Pons (tissue), 1 donor: ENCODE results near the gene TMEM242.

Experiments
- DNase-seq: peaks from one replicate; pipeline ENCODE4 v3.0.0-alpha.2; 2016; ENCODE audit warnings: low spot score

TMEM242 gene

DNA sequence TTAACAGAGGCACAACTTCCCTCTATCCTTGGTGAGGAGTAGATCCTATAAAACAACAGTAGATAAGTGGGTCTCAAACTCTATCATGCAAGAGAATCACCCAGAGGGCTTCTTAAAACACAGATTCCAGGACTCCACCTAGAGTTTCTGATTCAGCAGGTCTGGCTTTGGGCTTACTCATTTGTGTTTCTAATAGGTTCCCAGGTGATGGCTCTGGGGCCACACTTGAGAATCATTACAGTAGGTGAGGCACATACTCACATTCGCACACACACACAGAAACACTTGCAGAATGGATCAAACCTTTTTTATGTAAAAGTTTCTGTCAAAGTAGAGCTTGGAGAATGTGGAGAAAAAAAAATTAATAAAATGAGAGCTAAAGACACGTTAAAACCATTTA lies 52.4 kb downstream of the TMEM242 start:
- no peak for DNase-seq

DNA sequence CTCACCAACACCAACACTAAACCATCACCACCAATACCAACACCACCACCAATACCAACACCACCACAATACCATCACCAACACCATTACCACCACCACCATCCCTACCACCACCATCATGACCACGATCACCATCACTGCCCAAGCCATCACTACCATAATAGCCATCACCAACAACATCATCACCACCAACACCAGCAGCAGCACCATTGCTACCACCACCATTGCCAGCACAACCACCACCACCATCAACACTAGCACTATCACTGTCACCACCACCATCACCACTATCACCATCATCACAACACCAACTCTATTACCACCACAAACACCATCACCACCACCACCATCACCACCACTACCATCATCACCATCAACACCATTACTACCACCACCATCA lies 53.0 kb downstream of the TMEM242 start:
- DNase-seq: no peak

- peak; percentile 37 for DNase-seq
These were observed 54.0 kb downstream of the TMEM242 start for GRCh38 chr6:157269261-157269794.

- DNase-seq: no peak
These were observed 54.5 kb downstream of the TMEM242 start for GRCh38 chr6:157268835-157269234.

- DNase-seq: no peak
These were observed 54.9 kb downstream of the TMEM242 start for GRCh38 chr6:157268396-157268795.

DNA sequence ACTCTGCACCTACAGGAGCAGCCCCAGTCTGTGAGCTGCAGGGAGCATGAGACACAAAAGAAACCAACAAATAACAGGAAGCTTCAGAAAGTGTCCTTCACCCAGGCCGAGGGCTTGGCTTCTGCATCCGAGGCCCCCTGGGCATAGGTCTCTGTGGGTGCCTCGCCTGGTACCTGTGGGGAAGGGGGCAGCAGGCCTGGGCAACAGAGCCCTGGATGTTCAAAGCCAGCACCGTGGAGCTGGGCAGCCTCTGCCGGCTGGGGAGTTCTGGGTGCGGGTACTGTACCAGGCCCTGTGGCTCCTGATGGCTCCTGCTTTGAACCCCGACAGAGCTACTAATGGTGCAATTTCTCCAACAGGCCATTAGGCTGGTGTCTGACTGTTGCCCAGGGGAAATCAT lies 55.7 kb downstream of the TMEM242 start:
- DNase-seq: no peak

DNA sequence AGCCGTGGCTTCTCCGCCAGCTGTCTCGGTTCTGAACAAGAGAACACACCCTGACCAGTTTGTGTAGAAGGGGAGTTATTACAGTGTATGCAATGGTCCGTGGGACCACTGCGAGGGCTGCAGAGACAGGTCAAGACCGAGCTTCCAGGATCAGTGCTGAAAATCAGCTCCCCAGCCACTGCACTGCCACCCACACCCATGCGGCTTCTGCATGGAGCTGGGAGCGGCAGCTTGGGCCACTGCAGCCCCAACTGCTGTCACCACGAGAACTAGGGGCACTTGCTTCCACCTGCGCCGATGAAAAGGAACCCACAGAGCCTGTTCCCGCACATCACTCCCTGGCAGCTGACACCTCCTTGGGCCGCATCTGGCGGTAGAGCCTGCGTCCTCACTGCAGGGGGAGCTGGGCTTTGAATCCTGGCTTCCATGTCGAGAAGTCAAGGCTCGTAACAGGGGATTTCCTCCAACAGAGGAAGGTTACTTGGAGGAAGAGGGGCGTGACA lies 56.2 kb downstream of the TMEM242 start:
- no peak for DNase-seq

DNA sequence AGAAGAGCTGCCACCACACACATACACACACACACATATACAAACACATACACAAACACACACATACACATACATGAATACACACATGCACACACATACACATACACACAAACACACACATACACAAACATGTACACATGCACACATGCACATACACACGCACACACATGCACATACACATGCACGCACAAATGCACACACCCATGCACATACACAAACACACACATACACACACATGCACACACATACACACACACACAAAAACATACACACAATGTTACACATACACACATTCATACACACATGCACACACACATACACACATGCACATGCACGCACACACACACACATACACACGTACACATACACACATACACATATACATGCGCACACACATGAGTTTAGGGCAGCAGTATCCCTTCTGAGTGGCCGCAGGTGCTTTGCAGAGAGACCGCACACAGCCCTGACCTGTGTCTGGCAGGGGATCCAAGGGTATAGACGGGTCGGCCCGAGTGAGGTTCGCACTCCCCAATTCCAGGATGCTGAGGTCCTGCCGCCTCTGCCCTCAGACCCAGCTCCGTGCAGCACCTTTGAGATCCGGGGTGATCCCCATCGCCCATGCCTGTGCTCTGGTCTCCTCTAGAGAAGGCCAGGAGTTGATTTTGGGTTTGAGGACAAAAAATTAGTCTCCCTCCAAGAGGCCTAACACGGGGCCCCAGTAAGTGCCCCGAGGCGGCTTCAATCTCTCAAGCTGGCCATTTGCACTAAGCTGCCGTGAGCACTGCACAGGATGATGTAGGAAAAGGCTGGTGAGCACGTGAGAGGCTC lies 56.8 kb downstream of the TMEM242 start:
- DNase-seq: no peak

- DNase-seq: no peak
These were observed 57.7 kb downstream of the TMEM242 start for GRCh38 chr6:157265635-157266034.

- no peak for DNase-seq
These were observed 58.1 kb downstream of the TMEM242 start for GRCh38 chr6:157265186-157265585.

- DNase-seq: no peak
These were observed 58.6 kb downstream of the TMEM242 start for GRCh38 chr6:157264701-157265100.

DNA sequence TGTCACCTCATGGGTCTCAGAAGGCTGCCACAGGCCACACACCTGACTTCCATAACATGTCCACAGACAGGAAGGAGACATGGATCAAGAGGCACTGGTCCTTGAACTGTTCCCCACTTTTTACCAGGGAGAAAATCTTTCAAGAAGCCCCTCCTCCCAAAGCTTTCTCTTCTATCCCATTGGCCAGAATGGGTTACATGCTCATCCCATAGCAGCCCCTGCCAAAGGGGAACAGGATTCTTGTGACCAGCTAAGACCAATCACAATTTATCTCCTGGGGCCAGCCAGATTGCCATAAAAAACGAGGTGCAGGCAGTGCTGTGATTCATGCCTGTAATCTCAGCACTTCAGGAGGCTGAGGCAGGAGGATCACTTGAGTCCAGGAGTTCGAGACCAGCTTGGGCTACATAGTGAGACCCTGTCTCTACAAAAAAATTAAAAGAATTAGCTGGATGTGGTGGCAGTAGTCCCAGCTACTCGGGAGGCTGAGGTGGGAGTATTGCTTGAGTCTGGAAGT lies 59.4 kb downstream of the TMEM242 start:
- no peak for DNase-seq

DNA sequence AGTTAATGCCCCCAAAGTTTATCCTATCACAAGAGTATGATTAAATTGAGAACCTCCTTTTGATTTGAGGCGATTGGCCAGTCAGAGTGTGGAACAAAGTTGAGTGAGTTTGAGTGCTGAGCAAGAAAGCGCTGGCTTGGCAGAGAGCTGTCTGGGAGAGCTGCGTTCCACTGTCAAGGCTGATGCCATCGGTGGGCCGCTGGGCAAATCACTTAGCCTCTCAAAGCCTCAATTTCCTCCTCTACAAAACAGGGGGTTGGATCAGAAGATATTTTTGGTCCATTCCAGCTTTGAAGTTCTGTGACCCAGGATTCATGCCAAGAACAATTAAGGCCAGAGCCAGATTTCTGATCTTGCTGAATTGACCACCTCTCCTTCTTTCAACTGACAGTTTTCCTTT lies 60.2 kb downstream of the TMEM242 start:
- no peak for DNase-seq

DNA sequence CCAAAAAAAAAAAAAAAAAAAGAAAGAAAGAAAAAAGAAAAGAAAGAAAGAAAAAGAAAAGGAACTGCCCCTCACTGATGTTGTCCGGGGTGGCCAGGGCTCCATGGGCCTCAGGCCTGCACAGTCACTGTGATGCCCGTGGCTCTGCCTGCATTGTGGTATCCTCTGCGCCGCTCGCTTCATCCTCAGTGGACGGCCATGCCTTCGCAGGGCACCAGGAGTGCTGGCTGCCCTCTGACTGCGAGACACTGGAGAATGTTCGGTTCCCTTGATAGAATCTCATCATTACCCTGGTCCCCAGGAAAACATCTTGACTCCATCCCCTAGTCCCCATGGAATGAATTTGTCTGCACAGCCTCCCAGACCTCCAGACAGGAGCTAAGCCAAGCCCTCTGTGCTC lies 61.7 kb downstream of the TMEM242 start:
- no peak for DNase-seq

GRCh38 chr6:157260735-157261410 lies 62.4 kb downstream of the TMEM242 start:
- DNase-seq: no peak

DNA sequence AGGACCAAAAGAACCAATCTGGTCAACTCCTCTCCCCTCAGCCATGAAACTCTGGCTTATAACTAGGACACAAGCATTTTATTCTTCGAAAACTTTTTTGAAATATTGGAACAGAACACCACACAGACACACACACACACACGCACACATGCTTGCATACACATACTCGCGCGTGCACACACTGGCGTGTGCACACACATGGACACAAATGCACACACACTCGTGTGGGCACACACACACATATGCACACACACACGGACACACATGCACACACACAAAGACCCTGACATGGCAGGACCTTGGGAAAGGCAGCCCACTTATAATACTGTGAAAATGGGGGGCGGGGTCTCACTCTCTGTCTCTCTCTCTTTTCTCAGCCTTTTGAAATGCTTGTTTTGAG lies 63.9 kb downstream of the TMEM242 start:
- no peak for DNase-seq

DNA sequence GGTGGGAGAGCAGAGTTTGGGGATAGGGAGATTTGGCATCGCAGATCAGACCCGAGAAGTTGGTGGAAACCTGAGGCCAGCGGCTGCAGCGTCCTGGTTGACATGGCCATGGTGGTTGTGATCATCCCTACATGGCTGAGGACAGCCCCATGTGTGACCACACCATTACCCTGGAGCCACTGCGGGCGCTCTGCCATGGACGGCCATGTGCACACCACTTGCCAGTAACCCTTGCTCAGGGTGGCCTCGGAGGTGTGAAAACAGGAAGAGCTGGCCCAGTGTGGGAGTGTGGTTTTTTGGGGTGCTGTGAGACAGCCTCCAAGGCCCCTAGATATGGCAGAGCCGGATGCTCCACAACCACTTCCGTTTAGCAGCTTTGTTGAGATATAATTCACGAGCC lies 64.4 kb downstream of the TMEM242 start:
- DNase-seq: no peak

DNA sequence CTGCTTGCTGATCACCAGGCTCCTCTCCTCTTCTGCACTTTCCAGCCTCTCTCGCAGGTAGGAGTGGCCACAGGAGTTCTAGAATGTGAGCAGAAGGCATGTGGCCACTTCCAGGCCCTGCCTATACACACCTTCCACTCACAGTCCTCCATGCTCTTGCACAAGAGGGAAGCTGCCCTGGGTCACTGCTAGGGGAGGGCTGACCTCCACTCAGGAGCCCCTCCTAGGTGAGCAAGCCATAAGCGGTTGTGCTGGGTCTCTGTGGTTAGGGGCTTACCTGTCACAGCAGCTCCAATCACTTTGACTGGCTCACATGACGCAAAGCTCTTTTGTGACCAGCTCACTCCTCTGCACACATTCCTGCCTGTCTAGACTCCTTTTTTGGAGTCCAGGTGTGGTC lies 68.2 kb downstream of the TMEM242 start:
- DNase-seq: no peak

DNA sequence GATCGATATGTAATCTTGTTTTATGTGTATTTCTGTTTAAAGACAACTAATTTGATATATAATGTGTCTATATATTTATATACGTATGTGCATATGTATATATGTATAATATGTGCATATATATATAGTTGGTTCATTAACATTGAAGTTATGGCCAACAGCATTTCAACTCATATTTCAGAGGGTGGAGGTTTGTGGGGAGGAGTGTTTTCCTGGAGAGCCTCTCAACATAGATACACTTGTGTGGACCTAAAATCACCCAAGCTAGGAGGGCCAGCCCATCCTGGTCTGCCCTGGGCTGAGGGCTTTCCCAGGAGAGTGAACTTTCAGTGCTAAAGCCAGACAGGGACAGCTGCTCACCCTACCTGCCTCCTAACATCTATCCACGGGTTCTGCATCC lies 68.8 kb downstream of the TMEM242 start:
- no peak for DNase-seq

DNA sequence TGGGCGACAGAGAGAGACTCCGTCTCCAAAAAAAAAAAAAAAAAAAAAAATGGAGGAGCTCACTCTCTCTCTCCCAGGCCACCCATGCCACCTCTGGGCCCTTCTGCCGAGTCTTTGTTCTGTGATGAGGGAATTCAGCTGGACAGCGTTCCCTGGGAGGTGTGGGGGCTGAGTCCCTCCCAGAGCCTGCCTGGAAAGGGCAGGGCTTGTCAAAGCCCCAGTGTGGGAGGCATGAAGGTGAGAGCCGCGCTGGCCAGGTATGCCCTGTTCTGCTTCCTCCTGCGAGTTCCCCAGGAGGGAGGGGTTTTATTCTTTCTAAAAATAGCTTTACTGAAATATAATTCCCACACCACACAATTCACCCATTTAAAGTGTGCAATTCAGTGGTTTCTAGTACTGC lies 69.6 kb downstream of the TMEM242 start:
- DNase-seq: no peak

- no peak for DNase-seq
These were observed 70.3 kb downstream of the TMEM242 start for GRCh38 chr6:157253017-157253416.

GRCh38 chr6:157251586-157252247 lies 71.6 kb downstream of the TMEM242 start:
- DNase-seq: no peak
